ENCODE data around the gene MRPL12.

The MRPL12 gene

GRCh38 chr17:81703747-81704654 is 834 bp downstream of the MRPL12 start:
- DNase-seq = no peak

- no peak for DNase-seq
Measured at GRCh38 chr17:81705518-81706231, 2.5 kb downstream of the MRPL12 start.

GRCh38 chr17:81706232-81706611 is 3.1 kb downstream of the MRPL12 start:
- no peak for DNase-seq

- no peak for DNase-seq
Measured at GRCh38 chr17:81706757-81707624, 3.8 kb downstream of the MRPL12 start.

- no peak for DNase-seq
Measured at GRCh38 chr17:81707725-81708646, 4.8 kb downstream of the MRPL12 start.

GRCh38 chr17:81708739-81709185 is 5.6 kb downstream of the MRPL12 start:
- DNase-seq = no peak

- no peak for DNase-seq
Measured at GRCh38 chr17:81710514-81711308, 7.5 kb downstream of the MRPL12 start.

GRCh38 chr17:81711814-81712467 is 8.8 kb downstream of the MRPL12 start, which contains the start of gene SLC25A10:
Gene SLC25A10 (plus strand): TSS chr17:81712284. CDS start chr17:81712427, 143 bp downstream.
- DNase-seq = peak; percentile 74

GRCh38 chr17:81712468-81713003 is 9.4 kb downstream of the MRPL12 start:
- no peak for DNase-seq

GRCh38 chr17:81713004-81713555 is 9.9 kb downstream of the MRPL12 start:
- peak; percentile 27 for DNase-seq

- no peak for DNase-seq
Measured at GRCh38 chr17:81713556-81714411, 10.6 kb downstream of the MRPL12 start.

GRCh38 chr17:81714412-81715106 is 11.4 kb downstream of the MRPL12 start:
- no peak for DNase-seq

GRCh38 chr17:81715107-81715871 is 12.1 kb downstream of the MRPL12 start:
- DNase-seq = no peak

GRCh38 chr17:81715872-81716673 is 12.9 kb downstream of the MRPL12 start:
- DNase-seq = no peak

GRCh38 chr17:81716674-81716996 is 13.5 kb downstream of the MRPL12 start:
- no peak for DNase-seq

- no peak for DNase-seq
Measured at GRCh38 chr17:81717049-81717765, 14.0 kb downstream of the MRPL12 start.

Data from midbrain (tissue), 1 donor.